ENCODE data around the gene CMTM3.

DNA sequence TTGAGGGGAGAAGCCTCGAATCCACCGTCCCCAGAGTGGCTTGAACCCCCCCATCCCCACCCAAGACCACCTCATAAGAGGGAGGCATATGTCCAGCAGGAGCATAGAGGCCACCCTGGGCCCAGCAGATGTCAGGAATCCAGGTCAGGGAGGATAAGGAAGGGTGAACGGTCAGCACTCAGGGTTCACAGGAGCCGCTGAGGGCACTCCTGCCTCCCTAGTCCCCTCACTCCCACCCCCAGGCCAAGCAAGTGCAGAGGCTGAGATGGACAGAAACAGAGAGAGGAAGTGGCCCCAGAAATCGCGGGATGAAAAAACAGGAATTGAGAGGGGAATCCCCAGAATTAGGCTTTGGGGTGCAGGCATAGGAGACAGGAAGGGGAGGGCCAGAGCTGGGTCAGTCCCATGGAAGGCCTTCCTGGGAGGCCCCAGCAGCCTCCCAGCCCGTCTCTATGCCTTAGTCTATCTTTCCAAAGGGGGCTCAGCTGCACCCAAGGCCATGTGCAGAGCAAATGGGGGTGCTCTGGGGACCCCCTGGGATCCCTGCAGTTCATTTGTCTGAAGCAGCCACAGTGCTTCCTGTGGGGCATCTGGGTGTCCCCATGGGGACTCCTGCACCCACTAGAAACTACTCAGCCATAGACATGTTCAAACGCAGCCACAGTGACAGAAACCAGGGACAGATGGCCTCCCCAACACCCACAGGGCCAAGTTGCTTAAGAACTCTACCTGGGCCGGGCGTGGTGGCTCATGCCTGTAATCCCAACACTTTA lies 1.7 kb downstream of the CMTM3 start:
- TF ChIP-seq NR3C1 (CRISPR knock-in tag; IDR thresholded peaks at IDR 0.05) (no peak), YY1 (IDR thresholded peaks at IDR 0.05; ENCODE audit: borderline replicate concordance in 1 of 3, control insufficient read depth in 1 of 3, extremely low read depth in 1 of 3, insufficient read depth in 3 of 3, insufficient read length in 1 of 3, insufficient replicate concordance in 2 of 3, low read depth in 1 of 3, low read length in 2 of 3) (no peak), TAF1 (IDR thresholded peaks at IDR 0.05; ENCODE audit: control insufficient read depth, extremely low read depth, insufficient read depth, low read length, severe bottlenecking) (no peak), TCF7L2 (IDR thresholded peaks at IDR 0.05; ENCODE audit: low read depth, low read length) (no peak), LARP7 (IDR thresholded peaks at IDR 0.05) (no peak), HLTF (IDR thresholded peaks at IDR 0.05) (no peak), NR1H2 (CRISPR knock-in tag; IDR thresholded peaks at IDR 0.05) (no peak)
- TF ChIP-seq, protein P1, sequence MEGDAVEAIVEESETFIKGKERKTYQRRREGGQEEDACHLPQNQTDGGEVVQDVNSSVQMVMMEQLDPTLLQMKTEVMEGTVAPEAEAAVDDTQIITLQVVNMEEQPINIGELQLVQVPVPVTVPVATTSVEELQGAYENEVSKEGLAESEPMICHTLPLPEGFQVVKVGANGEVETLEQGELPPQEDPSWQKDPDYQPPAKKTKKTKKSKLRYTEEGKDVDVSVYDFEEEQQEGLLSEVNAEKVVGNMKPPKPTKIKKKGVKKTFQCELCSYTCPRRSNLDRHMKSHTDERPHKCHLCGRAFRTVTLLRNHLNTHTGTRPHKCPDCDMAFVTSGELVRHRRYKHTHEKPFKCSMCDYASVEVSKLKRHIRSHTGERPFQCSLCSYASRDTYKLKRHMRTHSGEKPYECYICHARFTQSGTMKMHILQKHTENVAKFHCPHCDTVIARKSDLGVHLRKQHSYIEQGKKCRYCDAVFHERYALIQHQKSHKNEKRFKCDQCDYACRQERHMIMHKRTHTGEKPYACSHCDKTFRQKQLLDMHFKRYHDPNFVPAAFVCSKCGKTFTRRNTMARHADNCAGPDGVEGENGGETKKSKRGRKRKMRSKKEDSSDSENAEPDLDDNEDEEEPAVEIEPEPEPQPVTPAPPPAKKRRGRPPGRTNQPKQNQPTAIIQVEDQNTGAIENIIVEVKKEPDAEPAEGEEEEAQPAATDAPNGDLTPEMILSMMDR (IDR thresholded peaks at IDR 0.05 in 2 of 3, conservative IDR thresholded peaks at IDR 0.05 in 1 of 3; ENCODE audit: insufficient read depth in 2 of 3, low read depth in 1 of 3, low read length in 3 of 3), result no peak
